NCI-H446 treated with DMSO at 0.1 percent for 48 hours (cell line): ENCODE measurements around the gene EIF6.
"Not testable (repeated sequence)": the region's sequence is repeated elsewhere in the genome, so short reads cannot be mapped to it uniquely, and the experiment has no call there.

ENCODE experiments used
- DNase-seq: peaks from one replicate; lab custom pipeline; 2025; lab: John Stamatoyannopoulos, UW

The EIF6 gene

GRCh38 chr20:35284267-35284991, at the start of gene EIF6:
Gene EIF6 (minus strand): TSS chr20:35284772. CDS start chr20:35284487, 285 bp downstream.
- DNase-seq, result peak; percentile 71

GRCh38 chr20:35333606-35334005, 49.0 kb upstream of the EIF6 start:
- peak; percentile 20 for DNase-seq

- no peak for DNase-seq
Measured at GRCh38 chr20:35332540-35333200, 48.1 kb upstream of the EIF6 start.

DNA sequence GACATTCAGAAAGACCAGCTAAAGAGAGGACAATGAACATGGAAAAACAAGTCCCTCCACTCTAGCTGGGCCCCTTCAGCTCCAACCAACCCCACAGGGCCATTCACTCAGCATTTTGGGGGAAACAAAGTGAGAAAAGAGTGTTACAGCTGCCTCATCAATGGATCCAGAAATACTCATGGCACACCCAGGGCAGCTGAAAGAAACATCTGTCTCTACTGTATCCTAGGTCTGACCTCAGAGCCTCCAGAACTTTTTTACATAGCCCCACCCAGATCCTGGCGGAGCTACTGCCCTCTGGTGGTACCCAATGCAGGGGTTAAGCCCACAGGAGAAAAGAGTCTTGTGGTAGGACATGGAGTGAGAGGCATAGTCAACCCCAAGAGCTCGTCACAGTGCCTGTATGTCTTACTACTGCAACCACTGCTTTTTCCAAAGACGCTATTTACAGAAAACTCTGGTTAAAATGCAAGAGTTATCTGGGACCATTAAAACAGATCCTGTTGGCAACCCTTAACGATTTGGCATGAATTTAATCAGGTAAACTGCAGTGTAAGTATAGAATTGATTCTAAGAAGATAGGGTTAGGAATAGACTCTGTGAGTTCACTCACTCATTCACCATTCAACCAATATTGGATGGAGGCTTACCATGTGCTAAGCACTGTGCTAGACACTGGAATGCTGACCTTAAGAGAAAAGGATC, 45.0 kb upstream of the EIF6 start:
- no peak for DNase-seq

GRCh38 chr20:35328689-35329088, 44.1 kb upstream of the EIF6 start:
- DNase-seq, result no peak

DNA sequence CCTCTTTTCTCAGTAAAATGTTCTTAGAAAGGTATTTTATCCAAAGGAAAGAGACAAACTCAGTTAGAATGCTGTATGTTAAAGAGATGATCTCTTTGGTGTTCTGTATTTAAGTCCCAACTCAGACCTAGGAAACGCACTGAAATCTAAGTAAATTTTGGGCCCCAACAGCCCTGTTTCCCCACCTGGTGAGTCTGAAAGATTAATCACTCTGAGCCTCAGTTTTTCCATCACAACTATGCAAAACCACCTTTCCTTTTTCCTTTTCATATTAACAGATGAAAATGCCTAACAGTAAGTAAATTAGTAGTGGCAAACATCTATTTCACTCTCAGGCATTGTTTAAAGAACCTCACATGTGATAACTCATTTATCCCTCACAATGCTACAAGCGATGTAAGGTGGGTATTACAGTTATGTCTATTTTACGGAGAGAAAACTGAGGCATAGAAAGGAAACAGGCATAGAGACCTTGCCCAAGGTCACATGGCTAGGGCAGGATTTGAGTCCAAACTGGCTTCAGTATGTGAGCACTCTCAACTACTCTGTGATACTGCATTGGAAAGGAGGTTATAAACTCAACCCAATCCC, 43.6 kb upstream of the EIF6 start:
- DNase-seq, result no peak

DNA sequence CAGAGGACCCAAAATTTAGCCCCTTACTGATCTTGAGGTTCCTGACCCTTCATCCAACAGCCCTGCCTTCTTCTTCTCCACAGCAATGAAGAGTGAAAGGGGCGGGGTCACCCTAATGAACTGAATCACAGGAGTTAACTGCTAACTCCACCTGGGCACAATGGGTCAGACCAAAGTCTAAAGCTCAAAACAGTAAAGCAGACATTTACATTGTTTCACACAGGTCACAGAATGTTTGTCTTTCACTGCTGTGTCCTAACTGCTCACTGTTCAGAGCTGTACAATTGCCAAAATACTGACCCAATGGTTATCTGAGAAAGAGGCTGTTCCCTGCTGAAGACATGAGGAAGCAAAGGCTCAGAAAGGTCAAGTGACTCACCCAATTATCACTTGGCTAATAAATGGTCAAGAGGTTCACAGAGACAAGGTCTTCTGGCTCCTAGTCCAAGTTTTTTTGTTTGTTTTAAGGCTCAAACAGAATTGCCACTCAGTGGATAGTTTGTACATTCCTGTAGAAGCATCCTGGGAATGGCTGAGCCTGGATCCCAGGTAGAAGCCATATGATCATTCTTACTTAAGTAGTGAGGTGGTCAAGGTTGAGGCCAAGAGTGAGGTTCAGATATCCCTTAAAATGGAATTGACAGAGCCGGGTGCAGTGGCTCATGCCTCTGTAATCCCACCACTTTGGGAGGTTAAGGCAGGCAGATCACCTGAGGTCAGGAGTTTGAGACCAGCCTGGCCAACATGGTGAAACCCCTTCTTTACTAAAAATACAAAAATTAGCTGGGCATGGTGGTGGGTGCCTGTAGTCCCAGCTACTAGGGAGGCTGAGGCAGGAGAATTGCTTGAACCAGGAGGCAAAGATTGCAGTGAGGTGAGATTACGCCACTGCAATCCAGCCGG, 42.8 kb upstream of the EIF6 start:
- no peak for DNase-seq

DNA sequence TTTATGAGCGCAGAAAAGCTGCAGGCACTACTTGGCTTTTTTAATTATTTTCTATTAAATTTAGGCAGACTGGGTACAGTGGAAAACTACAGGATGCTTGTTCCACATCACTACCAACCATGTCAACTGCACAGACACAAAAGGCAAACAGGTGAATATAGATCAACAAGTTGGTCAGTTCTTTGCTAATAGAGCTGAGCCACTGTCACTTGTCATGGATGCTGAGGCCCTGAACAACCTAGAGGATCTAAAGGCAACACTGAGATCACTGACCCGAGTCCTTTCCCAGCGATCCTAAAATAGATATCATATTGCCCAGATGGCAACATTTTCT, 42.1 kb upstream of the EIF6 start:
- no peak for DNase-seq

- no peak for DNase-seq
Measured at GRCh38 chr20:35326021-35326739, 41.6 kb upstream of the EIF6 start.

- DNase-seq, result no peak
Measured at GRCh38 chr20:35325401-35325800, 40.8 kb upstream of the EIF6 start.

GRCh38 chr20:35320396-35321126, 36.0 kb upstream of the EIF6 start:
- no peak for DNase-seq

GRCh38 chr20:35319871-35320197, 35.3 kb upstream of the EIF6 start:
- DNase-seq, result no peak

DNA sequence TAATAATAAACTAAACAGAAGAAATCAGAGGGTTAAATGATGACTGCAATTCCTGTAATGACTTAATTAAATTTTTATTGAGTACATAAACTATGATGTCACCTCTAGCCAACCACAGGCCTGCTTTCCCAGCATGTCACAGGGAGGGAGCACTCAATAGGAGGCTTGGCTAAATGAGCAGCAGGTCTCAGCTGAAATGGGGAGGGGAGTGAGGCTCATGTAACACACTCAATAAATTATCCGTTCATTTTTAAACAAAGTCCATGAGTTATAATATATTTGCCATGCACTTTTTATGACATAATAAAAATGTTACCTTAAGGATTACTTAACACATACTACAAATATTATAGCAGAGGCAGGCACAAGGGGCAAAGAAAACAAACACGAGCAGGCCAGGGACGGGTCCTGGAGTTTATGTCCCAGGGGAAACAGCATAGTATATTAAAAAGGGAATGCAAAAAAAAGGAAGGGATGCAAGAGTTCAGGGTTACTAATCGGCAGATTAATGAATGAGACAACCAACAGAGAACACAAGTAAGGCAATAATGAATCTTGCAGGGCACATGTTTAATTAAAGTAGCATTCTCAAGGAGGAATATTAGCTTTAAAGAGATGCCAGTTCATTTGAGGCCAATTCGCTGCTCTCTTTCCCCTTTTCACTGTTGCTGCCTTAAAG, 34.8 kb upstream of the EIF6 start:
- DNase-seq, result peak; percentile 49

GRCh38 chr20:35318502-35319157, 34.1 kb upstream of the EIF6 start:
- no peak for DNase-seq

DNA sequence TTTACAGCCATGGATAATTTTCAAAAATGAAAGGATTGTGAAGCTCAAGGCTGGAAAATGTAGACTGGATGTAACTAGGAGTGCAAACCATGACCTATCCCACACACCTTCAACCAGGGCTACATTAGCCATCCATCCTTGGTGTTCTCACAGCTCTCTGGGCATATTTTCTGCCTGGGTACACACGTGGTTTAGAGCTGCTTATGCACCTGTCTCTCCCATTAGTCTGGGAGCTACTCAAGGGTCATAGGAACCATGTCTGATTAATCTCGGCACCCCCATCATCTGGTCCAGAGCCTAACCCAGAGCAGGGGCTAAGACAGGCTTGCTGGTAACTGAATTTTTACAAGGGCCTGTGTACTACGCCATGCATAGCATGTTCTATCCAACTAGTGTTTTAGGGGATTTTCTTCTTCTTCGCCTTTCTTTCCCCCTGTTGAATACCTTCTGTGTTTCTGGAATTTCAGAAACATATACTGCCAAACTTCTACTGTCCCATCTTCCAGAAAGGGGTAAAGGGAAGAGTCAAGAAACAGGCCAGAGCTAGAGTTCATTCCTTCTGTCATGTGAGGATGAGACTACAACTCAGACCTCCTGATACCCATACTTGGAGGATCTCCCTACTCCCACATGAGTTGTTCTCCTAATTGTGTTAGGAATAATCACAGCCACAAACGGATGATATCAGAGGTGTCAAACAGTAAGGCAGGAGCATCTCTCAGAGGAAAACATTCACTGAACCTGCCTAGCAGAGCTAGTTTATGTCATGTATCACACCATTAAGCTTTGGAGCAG, 33.0 kb upstream of the EIF6 start:
- no peak for DNase-seq

- no peak for DNase-seq
Measured at GRCh38 chr20:35316086-35316485, 31.5 kb upstream of the EIF6 start.

- not testable (repeated sequence) for DNase-seq
Measured at GRCh38 chr20:35315632-35316020, 31.1 kb upstream of the EIF6 start.

GRCh38 chr20:35314816-35315631, 30.5 kb upstream of the EIF6 start:
- DNase-seq, result peak; percentile 37
